Peyer's patch (tissue), 4 donors: ENCODE data around the gene TBX10. TPM values are rescaled to one million over a fixed set of nuclear protein-coding genes. Genes with fewer than 3 reads are reported as not detected.
"Not testable (repeated sequence)": the region's sequence is repeated elsewhere in the genome, so short reads cannot be mapped to it uniquely, and the experiment has no call there.

ENCODE experiments used
- DNase-seq, 3 donors: peaks; one replicate each; pipeline ENCODE4 v3.0.0-alpha.2; 2017 to 2019
- H3K27ac ChIP-seq, 4 donors: fragments of 200-600 bp; sonication (generic); one replicate each; pipeline ENCODE4 v1.5.1; 2016 to 2019
- H3K27me3 ChIP-seq, 2 donors: fragments of 200-600 bp; sonication (generic); one replicate each; pipeline ENCODE4 v1.5.1; 2019
- H3K36me3 ChIP-seq, 3 donors: fragments of 200-600 bp; sonication (generic); one replicate each; pipeline ENCODE4 v1.5.1; 2016 to 2019
- H3K4me1 ChIP-seq, 4 donors: fragments of 200-600 bp; sonication (generic); one replicate each; pipeline ENCODE4 v1.5.1; 2016 to 2019
- H3K4me3 ChIP-seq, 4 donors: fragments of 200-600 bp; sonication (generic); 1 replicate in 3 of 4; 2 replicates in 1 of 4; pipeline ENCODE4 v1.5.1; 2016 to 2019; ENCODE audit warnings: mild to moderate bottlenecking in 1 of 4
- H3K9me3 ChIP-seq, 4 donors: fragments of 200-600 bp; sonication (generic); one replicate each; pipeline ENCODE4 v1.5.1; 2016 to 2019; ENCODE audit warnings: mild to moderate bottlenecking in 1 of 4
- POLR2A ChIP-seq, 2 donors: fragments of 450-650 bp; IDR thresholded peaks; one replicate each; pipeline ENCODE4 v1.5.1; 2017; ENCODE audit warnings: antibody characterized with exemption in 2 of 2, mild to moderate bottlenecking in 2 of 2, moderate library complexity in 2 of 2
- total RNA-seq, 4 donors: library from RNA; depleted of rRNA; stranded (reverse); fragments of >200 nt; gene quantifications; one replicate each; pipeline ENCODE4 v1.1.0, GENCODE V29; 2016
- TF ChIP-seq, protein P1 (sequence below), 6 experiments: fragments of 450-650 bp in 4 of 6; fragments of 200-600 bp in 2 of 6; sonication (generic) in 1 of 6; IDR thresholded peaks; one replicate each; pipeline ENCODE4 v1.5.1; 2017 to 2019; ENCODE audit warnings: antibody characterized with exemption in 6 of 6, mild to moderate bottlenecking in 3 of 6, moderate library complexity in 1 of 6

TBX10 gene
- total RNA-seq: 10 to 100 TPM in 3 of 4 donors, not detected in 1; 16.9 to 82.5 (median 64.1) TPM

- no peak within 1 kb of the TSS for H3K27ac ChIP-seq
- H3K27me3 ChIP-seq: no peaks in the 10 kb centered on the region
- DNase-seq: no peak
- no peaks in the 10 kb centered on the region for H3K36me3 ChIP-seq
- H3K4me1 ChIP-seq: peaks cover 0 to 6% (median 0%) of the 10 kb centered on the region in 4 donors
- no peaks in the 10 kb centered on the region for H3K9me3 ChIP-seq
- TF ChIP-seq POLR2A (IDR thresholded peaks at IDR 0.05): no peak
- TF ChIP-seq, protein P1, sequence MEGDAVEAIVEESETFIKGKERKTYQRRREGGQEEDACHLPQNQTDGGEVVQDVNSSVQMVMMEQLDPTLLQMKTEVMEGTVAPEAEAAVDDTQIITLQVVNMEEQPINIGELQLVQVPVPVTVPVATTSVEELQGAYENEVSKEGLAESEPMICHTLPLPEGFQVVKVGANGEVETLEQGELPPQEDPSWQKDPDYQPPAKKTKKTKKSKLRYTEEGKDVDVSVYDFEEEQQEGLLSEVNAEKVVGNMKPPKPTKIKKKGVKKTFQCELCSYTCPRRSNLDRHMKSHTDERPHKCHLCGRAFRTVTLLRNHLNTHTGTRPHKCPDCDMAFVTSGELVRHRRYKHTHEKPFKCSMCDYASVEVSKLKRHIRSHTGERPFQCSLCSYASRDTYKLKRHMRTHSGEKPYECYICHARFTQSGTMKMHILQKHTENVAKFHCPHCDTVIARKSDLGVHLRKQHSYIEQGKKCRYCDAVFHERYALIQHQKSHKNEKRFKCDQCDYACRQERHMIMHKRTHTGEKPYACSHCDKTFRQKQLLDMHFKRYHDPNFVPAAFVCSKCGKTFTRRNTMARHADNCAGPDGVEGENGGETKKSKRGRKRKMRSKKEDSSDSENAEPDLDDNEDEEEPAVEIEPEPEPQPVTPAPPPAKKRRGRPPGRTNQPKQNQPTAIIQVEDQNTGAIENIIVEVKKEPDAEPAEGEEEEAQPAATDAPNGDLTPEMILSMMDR (IDR thresholded peaks at IDR 0.05): no peak
- no peak within 1 kb of the TSS for H3K4me3 ChIP-seq
Measured at GRCh38 chr11:67639438-67639859, at the start of gene TBX10. Gene TBX10 (minus strand): TSS chr11:67639763. CDS start chr11:67639472, 291 bp downstream.

GRCh38 chr11:67689178-67689577 is 49.6 kb upstream of the TBX10 start:
- no peak overlapping the region for H3K27ac ChIP-seq
- no peaks in the 10 kb centered on the region for H3K4me1 ChIP-seq
- H3K36me3 ChIP-seq: no peaks in the 10 kb centered on the region
- H3K4me3 ChIP-seq: no peak overlapping the region
- DNase-seq: no peak
- TF ChIP-seq POLR2A (IDR thresholded peaks at IDR 0.05): no peak
- TF ChIP-seq, protein P1 (IDR thresholded peaks at IDR 0.05): no peak
- no peaks in the 10 kb centered on the region for H3K27me3 ChIP-seq
- no peaks in the 10 kb centered on the region for H3K9me3 ChIP-seq

DNA sequence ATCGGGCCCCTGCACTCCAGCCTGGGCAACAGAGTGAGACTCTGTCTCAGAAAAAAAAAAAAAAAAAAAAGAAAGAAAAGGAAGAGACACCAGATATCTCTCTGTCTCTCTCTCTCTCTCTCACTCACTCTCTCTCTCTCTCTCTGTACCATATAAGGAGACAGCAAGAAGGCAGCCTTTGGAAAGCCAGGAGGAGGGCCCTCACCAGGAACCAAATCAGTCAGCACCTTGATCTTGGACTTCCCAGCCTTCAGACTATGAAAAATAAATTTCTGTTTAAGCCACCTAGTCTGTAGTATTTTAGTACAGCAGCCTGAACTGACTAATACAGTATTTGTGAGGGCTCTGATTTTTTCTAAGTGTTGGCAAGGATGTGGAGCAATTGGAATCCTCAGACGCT is 48.4 kb upstream of the TBX10 start:
- DNase-seq: no peak
- Histone ChIP-seq H3K4me3 (no peak overlapping the region), H3K9me3 (no peaks in the 10 kb centered on the region), H3K4me1 (no peaks in the 10 kb centered on the region), H3K27ac (no peak overlapping the region), H3K36me3 (no peaks in the 10 kb centered on the region), H3K27me3 (no peaks in the 10 kb centered on the region)
- TF ChIP-seq, protein P1 (IDR thresholded peaks at IDR 0.05): no peak
- no peak for TF ChIP-seq POLR2A (IDR thresholded peaks at IDR 0.05)

DNA sequence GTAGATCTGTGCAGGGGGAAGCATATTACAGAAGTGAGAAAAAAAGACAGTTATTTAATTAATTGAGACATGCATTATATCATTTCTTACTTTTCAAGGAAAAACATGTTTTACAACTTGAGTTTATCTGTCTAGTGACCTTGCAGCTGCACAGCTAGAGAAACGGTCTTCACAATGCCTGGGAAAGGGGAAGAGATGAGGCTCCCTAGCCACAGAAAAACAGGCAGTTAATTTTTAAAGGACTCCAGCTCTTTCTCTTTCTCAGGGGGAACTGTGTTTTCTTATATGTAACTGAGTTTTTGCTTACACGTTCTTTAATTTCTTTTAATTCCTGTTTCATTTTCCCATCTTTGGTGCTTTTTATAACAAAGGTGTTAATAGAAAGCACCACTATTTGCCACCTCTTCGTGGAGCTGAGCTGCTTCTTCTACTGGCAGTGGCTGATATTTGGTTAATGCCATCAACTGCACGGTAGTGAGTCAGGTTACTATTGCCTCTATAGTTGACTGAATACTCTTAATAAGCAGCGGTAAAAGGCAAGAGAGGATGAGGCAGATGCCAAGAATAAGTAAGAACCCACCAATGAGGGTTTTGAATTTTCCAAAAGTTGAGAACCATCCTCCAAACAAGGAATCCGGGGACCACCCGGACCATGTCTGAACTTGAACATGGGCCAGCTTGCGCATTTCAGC is 46.2 kb upstream of the TBX10 start:
- not testable (repeated sequence) for H3K27ac ChIP-seq, H3K9me3 ChIP-seq, H3K4me3 ChIP-seq, H3K36me3 ChIP-seq, DNase-seq, H3K4me1 ChIP-seq, H3K27me3 ChIP-seq

DNA sequence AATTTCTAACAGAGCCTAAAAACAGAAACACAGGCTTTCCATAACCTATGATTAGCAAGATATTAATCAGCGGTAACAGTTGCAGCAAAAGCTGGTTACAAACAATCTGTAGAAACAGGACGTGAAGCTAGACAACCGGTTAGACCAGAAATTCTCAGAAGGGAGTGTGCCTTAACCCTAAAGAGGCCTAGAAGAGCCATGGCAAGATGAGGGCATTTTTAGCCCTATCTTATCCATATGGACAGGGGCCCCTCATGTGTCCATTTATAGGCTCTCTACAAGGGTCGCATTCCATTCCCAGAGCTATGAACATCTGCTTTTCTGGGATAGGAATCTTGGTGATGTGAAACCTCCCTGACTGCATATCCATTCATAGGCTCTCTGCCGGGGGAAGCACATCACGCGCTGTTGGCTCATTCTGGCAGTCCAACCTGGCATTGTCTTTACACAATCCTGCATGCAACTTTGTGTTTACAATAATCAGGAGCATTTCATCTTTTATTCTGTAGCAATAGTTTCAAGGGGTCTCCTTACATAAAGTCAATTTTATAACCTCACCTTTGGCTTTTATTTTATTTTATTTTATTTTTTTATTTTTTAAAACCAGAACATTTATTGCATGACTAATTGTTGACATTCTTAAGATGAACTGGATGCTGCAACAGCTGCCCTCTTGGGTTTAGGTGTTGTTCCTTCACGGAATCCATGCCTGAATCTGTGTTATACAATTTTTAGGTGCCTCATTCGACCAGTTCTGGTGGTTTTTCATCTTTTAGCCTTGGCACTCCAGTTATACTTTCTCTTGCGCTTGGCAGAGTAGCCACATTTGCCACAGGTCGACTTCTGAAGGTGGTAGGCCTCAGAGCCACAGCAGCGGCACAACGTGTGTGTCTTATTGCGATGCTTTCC is 42.8 kb upstream of the TBX10 start:
- not testable (repeated sequence) for H3K4me1 ChIP-seq, H3K36me3 ChIP-seq, DNase-seq, H3K27me3 ChIP-seq, H3K9me3 ChIP-seq, H3K4me3 ChIP-seq, H3K27ac ChIP-seq

DNA sequence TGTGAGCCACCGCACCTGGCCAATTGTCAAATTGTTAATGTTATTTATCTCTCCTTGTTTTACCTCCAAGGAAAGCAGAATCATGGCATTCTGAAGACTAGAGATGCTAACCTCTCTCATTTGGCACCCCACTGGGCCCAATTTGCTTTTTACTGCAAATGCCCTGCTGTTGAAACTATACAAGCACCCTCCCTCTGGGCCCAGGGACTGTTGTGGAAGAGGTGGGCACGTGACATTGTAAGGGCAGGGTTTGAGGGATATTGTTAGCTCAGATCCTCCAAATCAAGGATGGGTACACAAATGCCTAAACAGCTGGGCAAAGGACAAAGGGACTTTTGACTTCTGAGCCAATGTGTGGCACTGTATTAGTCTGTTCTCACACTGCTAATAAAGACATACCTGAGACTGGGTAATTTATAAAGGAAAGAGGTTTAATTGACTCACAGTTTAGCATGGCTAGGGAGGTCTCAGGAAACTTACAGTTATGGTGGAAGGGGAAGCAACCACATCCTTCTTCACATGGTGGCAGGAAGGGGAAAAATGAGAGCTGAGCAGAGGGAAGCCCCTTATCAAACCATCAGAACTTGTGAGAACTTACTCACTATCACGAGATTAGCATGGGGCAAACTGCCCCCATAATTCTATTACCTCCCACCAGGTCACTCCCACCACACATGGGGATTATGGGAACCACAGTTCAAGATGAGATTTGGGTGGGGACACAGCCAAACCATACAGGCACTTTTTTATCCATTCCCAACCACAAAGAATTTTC is 41.3 kb upstream of the TBX10 start:
- H3K4me1 ChIP-seq: no peaks in the 10 kb centered on the region
- H3K4me3 ChIP-seq: no peak overlapping the region
- H3K27me3 ChIP-seq: no peaks in the 10 kb centered on the region
- DNase-seq: no peak
- no peak overlapping the region for H3K27ac ChIP-seq
- no peaks in the 10 kb centered on the region for H3K9me3 ChIP-seq
- TF ChIP-seq, protein P1 (IDR thresholded peaks at IDR 0.05): no peak
- TF ChIP-seq POLR2A (IDR thresholded peaks at IDR 0.05): no peak
- H3K36me3 ChIP-seq: no peaks in the 10 kb centered on the region
